ENCODE measurements around the gene TRIO. TPM values are rescaled to one million over a fixed set of nuclear protein-coding genes. Genes with fewer than 3 reads are reported as not detected.

The TRIO gene
- polyA plus RNA-seq, 1 donor: 130 TPM

GRCh38 chr5:14457476-14457875, 314.3 kb downstream of the TRIO start:
- DNase-seq: no peak

GRCh38 chr5:14458414-14458813, 315.3 kb downstream of the TRIO start:
- DNase-seq: no peak

GRCh38 chr5:14460844-14461398, 317.8 kb downstream of the TRIO start:
- no peak for DNase-seq

GRCh38 chr5:14462681-14463080, 319.5 kb downstream of the TRIO start:
- no peak for DNase-seq

GRCh38 chr5:14463629-14464028, 320.5 kb downstream of the TRIO start:
- no peak for DNase-seq

GRCh38 chr5:14464096-14464495, 321.0 kb downstream of the TRIO start:
- no peak for DNase-seq

GRCh38 chr5:14464671-14465070, 321.5 kb downstream of the TRIO start:
- no peak for DNase-seq

- DNase-seq: no peak
Observed at GRCh38 chr5:14465116-14465515, 322.0 kb downstream of the TRIO start.

GRCh38 chr5:14465776-14466175, 322.6 kb downstream of the TRIO start:
- DNase-seq: no peak

- no peak for DNase-seq
Observed at GRCh38 chr5:14467251-14467650, 324.1 kb downstream of the TRIO start.

- no peak for DNase-seq
Observed at GRCh38 chr5:14467886-14468285, 324.7 kb downstream of the TRIO start.

- no peak for DNase-seq
Observed at GRCh38 chr5:14469551-14470377, 326.6 kb downstream of the TRIO start.

- no peak for DNase-seq
Observed at GRCh38 chr5:14471507-14471906, 328.4 kb downstream of the TRIO start.

GRCh38 chr5:14472986-14473567, 329.9 kb downstream of the TRIO start:
- no peak for DNase-seq

- no peak for DNase-seq
Observed at GRCh38 chr5:14475045-14475444, 331.9 kb downstream of the TRIO start.

- DNase-seq: no peak
Observed at GRCh38 chr5:14476786-14477435, 333.8 kb downstream of the TRIO start.

GRCh38 chr5:14479143-14479696, 336.1 kb downstream of the TRIO start:
- DNase-seq: no peak

GRCh38 chr5:14481349-14481748, 338.2 kb downstream of the TRIO start:
- DNase-seq: no peak

- no peak for DNase-seq
Observed at GRCh38 chr5:14482085-14482484, 338.9 kb downstream of the TRIO start.

GRCh38 chr5:14483504-14484157, 340.5 kb downstream of the TRIO start:
- no peak for DNase-seq

- no peak for DNase-seq
Observed at GRCh38 chr5:14486486-14486885, 343.3 kb downstream of the TRIO start.

All from left kidney (tissue), 2 donors.